NB4 (cell line): ENCODE measurements around the gene RAI14.
A peak's percentile ranks its signal among the peaks of the same experiment; 100 is the strongest.

ENCODE experiments used
- DNase-seq: peaks from one replicate; pipeline ENCODE4 v3.0.0; 2010; ENCODE audit warnings: low read depth
- H3K4me3 ChIP-seq: one replicate; pipeline ENCODE4 v1.5.1; 2011; ENCODE audit warnings: mild to moderate bottlenecking, low read depth, low read length, moderate library complexity
- CTCF ChIP-seq: IDR thresholded peaks from one replicate; pipeline ENCODE4 v1.5.1; 2012; ENCODE audit warnings: low read depth, low read length
- MAX ChIP-seq: IDR thresholded peaks from 2 replicates; pipeline ENCODE4 v1.6.1; 2011; ENCODE audit warnings: low read depth, low read length
- MYC ChIP-seq: IDR thresholded peaks from 2 replicates; pipeline ENCODE4 v1.6.1; 2011; ENCODE audit warnings: low read depth, low read length
- POLR2A ChIP-seq: IDR thresholded peaks from 2 replicates; pipeline ENCODE4 v1.6.1; 2011; ENCODE audit warnings: mild to moderate bottlenecking; ENCODE audit not compliant: insufficient read length; ENCODE audit errors: extremely low read depth

Gene RAI14

GRCh38 chr5:34648840-34649158, 7.3 kb upstream of the RAI14 start:
- DNase-seq = no peak
- TF ChIP-seq MAX (no peak), CTCF (no peak), POLR2A (no peak), MYC (no peak)
- no peak overlapping the region for H3K4me3 ChIP-seq

GRCh38 chr5:34651791-34652190, 4.3 kb upstream of the RAI14 start:
- DNase-seq = no peak
- TF ChIP-seq CTCF (no peak), MYC (no peak), MAX (no peak), POLR2A (no peak)
- no peak overlapping the region for H3K4me3 ChIP-seq

GRCh38 chr5:34652466-34652865, 3.7 kb upstream of the RAI14 start:
- no peak overlapping the region for H3K4me3 ChIP-seq
- TF ChIP-seq CTCF = no peak
- no peak for TF ChIP-seq MYC
- TF ChIP-seq POLR2A = no peak
- no peak for TF ChIP-seq MAX
- DNase-seq = no peak

- H3K4me3 ChIP-seq = no peak overlapping the region
- DNase-seq = no peak
- TF ChIP-seq MYC (no peak), MAX (no peak), CTCF (no peak), POLR2A (no peak)
Measured at GRCh38 chr5:34652914-34653313, 3.2 kb upstream of the RAI14 start.

- H3K4me3 ChIP-seq = no peak overlapping the region
- TF ChIP-seq CTCF (no peak), MAX (no peak)
- no peak for DNase-seq
Measured at GRCh38 chr5:34653708-34654107, 2.4 kb upstream of the RAI14 start.

GRCh38 chr5:34655354-34655991, 655 bp upstream of the RAI14 start:
- TF ChIP-seq POLR2A = no peak
- TF ChIP-seq MAX = no peak
- TF ChIP-seq CTCF = no peak
- no peak overlapping the region for H3K4me3 ChIP-seq
- peak; percentile 15 for DNase-seq
